HEK293T (cell line): ENCODE results near the gene ZBED4.

ENCODE experiments used
- CTCF ChIA-PET: fragments of 350-600 bp; formaldehyde crosslinking; extraction: SDS; loops from one replicate; lab custom pipeline; 2021; ENCODE audit warnings: antibody characterized with exemption, inconsistent platforms; lab: Yijun Ruan, JAX
- POLR2A ChIA-PET: fragments of 350-600 bp; formaldehyde crosslinking; extraction: SDS; loops from one replicate; lab custom pipeline; 2020; ENCODE audit warnings: antibody characterized with exemption, inconsistent platforms; lab: Yijun Ruan, JAX
- DNase-seq: peaks from one replicate; pipeline ENCODE4 v3.0.0; 2012; ENCODE audit warnings: mixed read lengths; ENCODE audit errors: extremely low spot score
- ARNT ChIP-seq: fragments of 450-650 bp; IDR thresholded peaks from 2 replicates; pipeline ENCODE4 v1.6.1; 2017; ENCODE audit warnings: mild to moderate bottlenecking
- BHLHE40 ChIP-seq: fragments of 450-650 bp; IDR thresholded peaks from 2 replicates; pipeline ENCODE4 v1.6.1; 2016; ENCODE audit warnings: mild to moderate bottlenecking, moderate library complexity, borderline replicate concordance
- CTBP1 ChIP-seq: fragments of 450-650 bp; IDR thresholded peaks from 2 replicates; pipeline ENCODE4 v1.6.1; 2016; ENCODE audit warnings: borderline replicate concordance
- ELF4 ChIP-seq: fragments of 450-650 bp; IDR thresholded peaks from 2 replicates; pipeline ENCODE4 v1.6.1; 2017; ENCODE audit warnings: antibody characterized with exemption
- FOXA1 ChIP-seq: fragments of 450-650 bp; IDR thresholded peaks from 2 replicates; pipeline ENCODE4 v1.6.1; 2016; ENCODE audit warnings: mild to moderate bottlenecking
- FOXK2 ChIP-seq: fragments of 450-650 bp; IDR thresholded peaks from 2 replicates; pipeline ENCODE4 v1.6.1; 2016; ENCODE audit warnings: mild to moderate bottlenecking
- FOXM1 ChIP-seq: fragments of 450-650 bp; IDR thresholded peaks from 2 replicates; pipeline ENCODE4 v1.6.1; 2017; ENCODE audit warnings: mild to moderate bottlenecking, borderline replicate concordance
- HDGF ChIP-seq: fragments of 450-650 bp; IDR thresholded peaks from 2 replicates; pipeline ENCODE4 v1.6.1; 2017; ENCODE audit warnings: antibody characterized with exemption, borderline replicate concordance
- L3MBTL2 ChIP-seq: fragments of 450-650 bp; conservative IDR thresholded peaks from 2 replicates; pipeline ENCODE4 v1.6.1; 2016; ENCODE audit warnings: mild to moderate bottlenecking
- LEF1 ChIP-seq: fragments of 450-650 bp; IDR thresholded peaks from 2 replicates; pipeline ENCODE4 v1.6.1; 2017; ENCODE audit warnings: mild to moderate bottlenecking, borderline replicate concordance
- NFRKB ChIP-seq: fragments of 450-650 bp; IDR thresholded peaks from 2 replicates; pipeline ENCODE4 v1.6.1; 2016; ENCODE audit warnings: mild to moderate bottlenecking, moderate library complexity
- SP1 ChIP-seq: fragments of 450-650 bp; IDR thresholded peaks from 2 replicates; pipeline ENCODE4 v1.6.1; 2017
- SUZ12 ChIP-seq: fragments of 450-650 bp; IDR thresholded peaks from 2 replicates; pipeline ENCODE4 v1.6.1; 2016; ENCODE audit warnings: mild to moderate bottlenecking
- TARDBP ChIP-seq: fragments of 450-650 bp; IDR thresholded peaks from 2 replicates; pipeline ENCODE4 v1.6.1; 2016
- ZNF384 ChIP-seq: fragments of 450-650 bp; IDR thresholded peaks from 2 replicates; pipeline ENCODE4 v1.6.1; 2016
- TF ChIP-seq, protein P1 (sequence below): fragments of 450-650 bp; IDR thresholded peaks from 2 replicates; pipeline ENCODE4 v1.6.1; 2016

ZBED4 gene

GRCh38 chr22:49900441-49901230, 47.0 kb downstream of the ZBED4 start:
- POLR2A ChIA-PET: interaction anchor here (0.9 kb wide), 1 partner anchor 19 kb away, joined by 3 read pairs; no protein-coding TSS in a partner anchor
- CTCF ChIA-PET: no interaction called here

GRCh38 chr22:49901457-49901856, 47.8 kb downstream of the ZBED4 start:
- no peak for DNase-seq
- TF ChIP-seq SUZ12: no peak
- TF ChIP-seq FOXK2: no peak
- peak; percentile 83 for TF ChIP-seq TARDBP
- ChIA-PET CTCF (no interaction called here), POLR2A (no interaction called here)

More at GRCh38 chr22:49900441-49901230, 47.0 kb downstream of the ZBED4 start:
- no peak for DNase-seq
- TF ChIP-seq LEF1 (no peak), SP1 (no peak), FOXM1 (no peak), SUZ12 (no peak), FOXA1 (no peak), BHLHE40 (no peak), L3MBTL2 (no peak), ARNT (no peak), ZNF384 (no peak), NFRKB (no peak), FOXK2 (no peak), TARDBP (no peak)
- TF ChIP-seq, protein P1, sequence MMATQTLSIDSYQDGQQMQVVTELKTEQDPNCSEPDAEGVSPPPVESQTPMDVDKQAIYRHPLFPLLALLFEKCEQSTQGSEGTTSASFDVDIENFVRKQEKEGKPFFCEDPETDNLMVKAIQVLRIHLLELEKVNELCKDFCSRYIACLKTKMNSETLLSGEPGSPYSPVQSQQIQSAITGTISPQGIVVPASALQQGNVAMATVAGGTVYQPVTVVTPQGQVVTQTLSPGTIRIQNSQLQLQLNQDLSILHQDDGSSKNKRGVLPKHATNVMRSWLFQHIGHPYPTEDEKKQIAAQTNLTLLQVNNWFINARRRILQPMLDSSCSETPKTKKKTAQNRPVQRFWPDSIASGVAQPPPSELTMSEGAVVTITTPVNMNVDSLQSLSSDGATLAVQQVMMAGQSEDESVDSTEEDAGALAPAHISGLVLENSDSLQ: no peak

DNA sequence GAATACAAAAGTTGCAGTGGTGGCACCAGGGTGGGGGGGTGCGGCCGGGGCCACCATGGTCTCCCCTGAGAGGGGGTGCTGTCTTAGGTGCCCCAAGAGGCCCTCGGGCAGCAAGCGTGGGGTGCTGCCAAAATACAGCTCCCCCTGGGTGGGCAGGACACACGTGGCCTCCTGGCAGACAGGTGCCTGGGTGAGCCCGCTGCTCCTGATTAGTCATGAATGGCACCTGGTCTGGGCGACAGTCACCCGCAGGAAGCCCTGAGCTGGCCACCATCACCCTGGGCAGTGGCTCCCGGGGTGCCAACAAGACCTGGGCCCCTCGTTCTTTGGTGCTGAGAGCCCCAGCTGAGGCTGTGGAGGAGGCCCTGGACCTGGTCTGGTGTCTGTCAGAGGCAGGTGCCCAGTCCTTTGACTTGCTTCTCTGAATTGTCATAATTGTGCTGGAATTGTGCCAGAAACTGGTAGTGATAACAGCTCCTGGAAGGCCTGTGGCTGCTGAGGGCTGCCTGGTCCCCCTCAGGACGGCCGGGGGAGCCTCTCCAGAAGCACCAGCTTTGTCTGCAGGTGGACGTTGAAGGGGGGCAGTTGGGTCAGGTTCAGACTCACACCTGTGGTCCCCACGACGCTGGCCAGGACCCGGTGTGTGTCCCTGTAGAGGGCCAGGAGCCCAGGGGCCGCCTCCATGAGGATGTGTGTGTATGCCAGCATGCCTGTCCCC, 49.8 kb downstream of the ZBED4 start:
- ChIA-PET CTCF (no interaction called here), POLR2A (no interaction called here)
- DNase-seq: no peak
- TF ChIP-seq FOXK2 (no peak), FOXM1 (no peak), ARNT (no peak), TARDBP (no peak), BHLHE40 (no peak), ZNF384 (no peak), SUZ12 (no peak), LEF1 (no peak), NFRKB (no peak), HDGF (no peak), CTBP1 (no peak), FOXA1 (no peak), L3MBTL2 (no peak), SP1 (no peak), ELF4 (no peak)
- TF ChIP-seq, protein P1: no peak

DNA sequence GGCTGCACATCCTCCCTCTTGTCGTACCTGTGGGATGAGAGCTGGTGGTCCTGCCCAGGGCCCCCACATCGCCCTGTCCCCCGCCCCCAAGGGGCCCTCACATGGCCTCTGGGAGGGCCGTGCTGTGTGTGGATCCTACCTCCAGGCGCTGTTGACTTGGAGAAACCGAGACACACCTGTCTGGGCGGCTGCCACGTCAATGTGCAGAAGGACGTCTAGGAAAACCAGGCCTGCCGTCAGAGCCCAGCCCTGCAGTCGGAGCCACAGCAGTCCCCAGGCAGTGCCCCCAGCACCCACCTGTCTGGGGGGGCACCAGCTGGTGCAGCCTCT, 50.4 kb downstream of the ZBED4 start:
- TF ChIP-seq FOXA1: no peak
- TF ChIP-seq TARDBP: no peak
- no peak for TF ChIP-seq CTBP1
- no peak for TF ChIP-seq FOXM1
- no peak for TF ChIP-seq L3MBTL2
- TF ChIP-seq, protein P1: no peak
- ChIA-PET POLR2A (no interaction called here), CTCF (no interaction called here)
- no peak for DNase-seq

DNA sequence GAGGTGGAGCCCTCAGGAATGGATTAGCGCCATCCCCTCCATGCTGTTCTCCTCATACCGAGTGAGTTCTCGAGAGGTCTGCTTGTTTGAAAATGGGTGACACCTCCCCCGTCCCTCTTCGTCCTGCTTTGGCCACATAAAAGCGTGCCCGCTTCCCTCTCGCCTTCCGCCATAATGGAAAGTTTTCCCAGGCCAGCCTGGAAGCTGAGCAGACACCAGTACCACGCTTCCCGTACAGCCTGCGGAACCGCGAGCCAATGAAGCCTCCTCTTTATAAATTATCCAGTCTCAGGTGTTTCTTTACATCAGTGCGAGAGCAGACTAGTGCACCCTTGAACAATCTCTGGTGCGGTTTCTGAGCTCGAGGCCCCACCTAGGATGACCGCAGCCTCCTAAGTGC, 51.8 kb downstream of the ZBED4 start:
- POLR2A ChIA-PET: no interaction called here
- no peak for TF ChIP-seq NFRKB
- TF ChIP-seq LEF1: no peak
- TF ChIP-seq, protein P1: no peak
- TF ChIP-seq ARNT: no peak
- no peak for TF ChIP-seq BHLHE40
- TF ChIP-seq L3MBTL2: no peak
- no peak for TF ChIP-seq TARDBP
- TF ChIP-seq SP1: no peak
- TF ChIP-seq FOXA1: no peak
- no peak for TF ChIP-seq ZNF384
- TF ChIP-seq FOXM1: no peak
- no peak for TF ChIP-seq SUZ12
- no peak for TF ChIP-seq FOXK2
- no peak for TF ChIP-seq ELF4
- TF ChIP-seq CTBP1: no peak
- no peak for TF ChIP-seq HDGF
- CTCF ChIA-PET: no interaction called here

More for the DNA sequence above, 51.8 kb downstream of the ZBED4 start:
- no peak for DNase-seq
